GM20000 (cell line): ENCODE data around the gene CDH13.

Experiments
- DNase-seq: peaks from one replicate; pipeline ENCODE4 v3.0.0; 2012; ENCODE audit warnings: low spot score
- CTCF ChIP-seq: IDR thresholded peaks from 2 replicates; pipeline ENCODE4 v1.5.1; 2012; ENCODE audit warnings: mild to moderate bottlenecking, control low read depth; ENCODE audit errors: extremely low read depth, missing control alignments

CDH13 gene

GRCh38 chr16:83806731-83807130 is 1180.0 kb downstream of the CDH13 start:
- DNase-seq = no peak

GRCh38 chr16:83807327-83807709 is 1180.5 kb downstream of the CDH13 start:
- no peak for TF ChIP-seq CTCF
- no peak for DNase-seq

More at GRCh38 chr16:83806731-83807130, 1180.0 kb downstream of the CDH13 start:
- no peak for TF ChIP-seq CTCF

GRCh38 chr16:83807710-83808572 is 1181.2 kb downstream of the CDH13 start, which contains the start of gene HSBP1:
Gene HSBP1 (plus strand): TSS chr16:83807978. CDS start chr16:83808077, 99 bp downstream.
- TF ChIP-seq CTCF = no peak
- DNase-seq = peak; percentile 97

GRCh38 chr16:83808573-83809014 is 1181.8 kb downstream of the CDH13 start:
- DNase-seq = no peak
- TF ChIP-seq CTCF = no peak

GRCh38 chr16:83809092-83809491 is 1182.3 kb downstream of the CDH13 start:
- no peak for DNase-seq
- no peak for TF ChIP-seq CTCF

- TF ChIP-seq CTCF = no peak
- no peak for DNase-seq
These were observed 1184.1 kb downstream of the CDH13 start for GRCh38 chr16:83810901-83811300.

- TF ChIP-seq CTCF = no peak
- DNase-seq = no peak
These were observed 1187.3 kb downstream of the CDH13 start for GRCh38 chr16:83813823-83814658.
